Loucy (cell line): Measurements from ENCODE around the gene TM2D1.

Experiments
- H2AFZ ChIP-seq: fragments of 200-600 bp; sonication (generic); 2 replicates; pipeline ENCODE4 v1.6.0; 2016; ENCODE audit warnings: antibody characterized with exemption, mild to moderate bottlenecking, low read length, moderate library complexity
- H3F3A ChIP-seq: fragments of 200-600 bp; 2 replicates; pipeline ENCODE4 v1.6.0; 2016; ENCODE audit warnings: antibody characterized with exemption, low read depth, mild to moderate bottlenecking
- H3K27me3 ChIP-seq: fragments of 200-600 bp; sonication (generic); 2 replicates; pipeline ENCODE4 v1.6.1; 2014; ENCODE audit warnings: low read length, mild to moderate bottlenecking; ENCODE audit not compliant: insufficient read depth, poor library complexity, severe bottlenecking
- H3K36me3 ChIP-seq: fragments of 200-600 bp; sonication (generic); 2 replicates; pipeline ENCODE4 v1.6.1; 2016; ENCODE audit warnings: low read length; ENCODE audit not compliant: insufficient read depth
- H3K4me1 ChIP-seq: fragments of 200-600 bp; sonication (generic); 2 replicates; pipeline ENCODE4 v1.5.1; 2014; ENCODE audit warnings: low read length, mild to moderate bottlenecking; ENCODE audit not compliant: insufficient read depth, poor library complexity, severe bottlenecking
- H3K4me2 ChIP-seq: fragments of 200-600 bp; sonication (generic); 2 replicates; pipeline ENCODE4 v1.6.0; 2014; ENCODE audit warnings: antibody characterized with exemption, low read length, low read depth, mild to moderate bottlenecking; ENCODE audit not compliant: poor library complexity, severe bottlenecking
- H3K4me3 ChIP-seq: fragments of 200-600 bp; sonication (generic); 2 replicates; pipeline ENCODE4 v1.5.1; 2014; ENCODE audit warnings: low read length, mild to moderate bottlenecking, mixed read lengths; ENCODE audit not compliant: poor library complexity, severe bottlenecking
- H3K79me2 ChIP-seq: fragments of 200-600 bp; sonication (generic); 2 replicates; pipeline ENCODE4 v1.6.1; 2014; ENCODE audit warnings: low read length; ENCODE audit not compliant: insufficient read depth
- H3K9ac ChIP-seq: fragments of 200-600 bp; sonication (generic); 2 replicates; pipeline ENCODE4 v1.6.0; 2014; ENCODE audit warnings: mild to moderate bottlenecking, low read depth, low read length, moderate library complexity; ENCODE audit not compliant: poor library complexity, severe bottlenecking
- H3K9me2 ChIP-seq: fragments of 200-600 bp; sonication (generic); replicated peaks from 2 replicates; pipeline ENCODE4 v1.6.1; 2016; ENCODE audit warnings: low read depth, low read length, mixed read lengths
- H3K9me3 ChIP-seq: fragments of 200-600 bp; sonication (generic); 2 replicates; pipeline ENCODE4 v1.6.1; 2014; ENCODE audit warnings: mild to moderate bottlenecking, antibody characterized with exemption, low read length, low read depth; ENCODE audit not compliant: insufficient read depth
- H4K20me1 ChIP-seq: fragments of 200-600 bp; sonication (generic); 2 replicates; pipeline ENCODE4 v1.6.0; 2014; ENCODE audit warnings: antibody characterized with exemption, low read length, mild to moderate bottlenecking; ENCODE audit not compliant: insufficient read depth, poor library complexity, severe bottlenecking
- CTCF ChIP-seq: fragments of 200-600 bp; sonication (generic); conservative IDR thresholded peaks from 2 replicates; pipeline ENCODE4 v1.5.1; 2014; ENCODE audit warnings: mild to moderate bottlenecking, antibody characterized with exemption, low read length
- EZH2phosphoT487 ChIP-seq: fragments of 200-600 bp; IDR thresholded peaks from 2 replicates; pipeline ENCODE4 v1.6.1; 2018; ENCODE audit warnings: antibody characterized with exemption, mild to moderate bottlenecking, moderate library complexity, borderline replicate concordance

The TM2D1 gene

DNA sequence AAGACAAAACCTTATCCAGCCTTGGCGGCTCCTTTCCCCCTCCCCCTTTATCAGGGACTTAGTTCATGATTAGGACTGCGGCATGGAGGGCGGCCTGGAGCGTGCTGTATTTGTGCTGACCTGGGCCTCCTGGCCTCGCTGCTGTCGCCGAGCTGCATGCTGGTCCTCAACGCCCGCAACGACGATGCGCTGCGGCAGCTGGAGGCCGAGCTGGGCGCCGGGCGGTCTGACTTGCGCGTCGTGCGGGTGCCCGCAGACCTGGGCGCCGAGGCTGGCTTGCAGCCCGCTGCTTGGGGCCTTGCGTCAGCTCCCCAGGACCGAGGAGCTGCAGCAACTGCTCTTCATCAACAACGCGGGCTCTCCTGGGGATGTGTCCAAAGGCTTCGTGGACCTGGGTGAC is 70.9 kb downstream of the TM2D1 start:
- no peak for TF ChIP-seq CTCF
- TF ChIP-seq EZH2phosphoT487: no peak
- H4K20me1 ChIP-seq: no peaks in the 10 kb centered on the region
- no peaks in the 10 kb centered on the region for H3K27me3 ChIP-seq
- H3K9me2 ChIP-seq: no peaks in the 10 kb centered on the region
- no peak overlapping the region for H3K4me3 ChIP-seq
- H3F3A ChIP-seq: no peaks in the 10 kb centered on the region
- H3K9ac ChIP-seq: no peak overlapping the region
- H3K79me2 ChIP-seq: no peaks in the 10 kb centered on the region
- no peak overlapping the region for H2AFZ ChIP-seq
- H3K36me3 ChIP-seq: no peaks in the 10 kb centered on the region
- no peaks in the 10 kb centered on the region for H3K9me3 ChIP-seq
- H3K4me2 ChIP-seq: no peak overlapping the region
- H3K4me1 ChIP-seq: no peaks in the 10 kb centered on the region

GRCh38 chr1:61648983-61649742 is 75.8 kb downstream of the TM2D1 start:
- no peaks in the 10 kb centered on the region for H4K20me1 ChIP-seq
- no peak overlapping the region for H3K9ac ChIP-seq
- H3K4me2 ChIP-seq: no peak overlapping the region
- no peaks in the 10 kb centered on the region for H3K9me3 ChIP-seq
- H3K36me3 ChIP-seq: no peaks in the 10 kb centered on the region
- H3F3A ChIP-seq: no peaks in the 10 kb centered on the region
- TF ChIP-seq CTCF (no peak), EZH2phosphoT487 (no peak)
- no peak overlapping the region for H3K4me3 ChIP-seq
- no peak overlapping the region for H2AFZ ChIP-seq
- H3K27me3 ChIP-seq: no peaks in the 10 kb centered on the region
- H3K4me1 ChIP-seq: no peaks in the 10 kb centered on the region
- no peaks in the 10 kb centered on the region for H3K9me2 ChIP-seq
- no peaks in the 10 kb centered on the region for H3K79me2 ChIP-seq

- Histone ChIP-seq H3K9me3 (no peaks in the 10 kb centered on the region), H3K79me2 (no peaks in the 10 kb centered on the region), H3K4me3 (no peak overlapping the region), H3K27me3 (no peaks in the 10 kb centered on the region), H3F3A (no peaks in the 10 kb centered on the region), H3K4me1 (no peaks in the 10 kb centered on the region), H3K9ac (no peak overlapping the region), H3K36me3 (no peaks in the 10 kb centered on the region), H3K9me2 (no peaks in the 10 kb centered on the region), H2AFZ (no peak overlapping the region), H4K20me1 (no peaks in the 10 kb centered on the region), H3K4me2 (no peak overlapping the region)
- no peak for TF ChIP-seq EZH2phosphoT487
These were observed 77.8 kb downstream of the TM2D1 start for GRCh38 chr1:61647142-61647541.

GRCh38 chr1:61645476-61645875 is 79.5 kb downstream of the TM2D1 start:
- H3K27me3 ChIP-seq: no peaks in the 10 kb centered on the region
- no peak overlapping the region for H3K4me3 ChIP-seq
- no peak overlapping the region for H2AFZ ChIP-seq
- H3K36me3 ChIP-seq: no peaks in the 10 kb centered on the region
- H3K4me2 ChIP-seq: no peak overlapping the region
- no peaks in the 10 kb centered on the region for H3K79me2 ChIP-seq
- peaks cover 10% of the 10 kb centered on the region for H3K4me1 ChIP-seq
- H3K9me2 ChIP-seq: no peaks in the 10 kb centered on the region
- H3K9ac ChIP-seq: no peak overlapping the region
- no peak for TF ChIP-seq CTCF
- TF ChIP-seq EZH2phosphoT487: no peak
- no peaks in the 10 kb centered on the region for H4K20me1 ChIP-seq
- no peaks in the 10 kb centered on the region for H3F3A ChIP-seq
- H3K9me3 ChIP-seq: no peaks in the 10 kb centered on the region
